ENCODE measurements around the gene ADGRA3. TPM values are rescaled to one million over a fixed set of nuclear protein-coding genes. Genes with fewer than 3 reads are reported as not detected.

The ADGRA3 gene
- total RNA-seq, 4 donors from 2014 or later, result 99.1 to 117 (median 109) TPM

DNA sequence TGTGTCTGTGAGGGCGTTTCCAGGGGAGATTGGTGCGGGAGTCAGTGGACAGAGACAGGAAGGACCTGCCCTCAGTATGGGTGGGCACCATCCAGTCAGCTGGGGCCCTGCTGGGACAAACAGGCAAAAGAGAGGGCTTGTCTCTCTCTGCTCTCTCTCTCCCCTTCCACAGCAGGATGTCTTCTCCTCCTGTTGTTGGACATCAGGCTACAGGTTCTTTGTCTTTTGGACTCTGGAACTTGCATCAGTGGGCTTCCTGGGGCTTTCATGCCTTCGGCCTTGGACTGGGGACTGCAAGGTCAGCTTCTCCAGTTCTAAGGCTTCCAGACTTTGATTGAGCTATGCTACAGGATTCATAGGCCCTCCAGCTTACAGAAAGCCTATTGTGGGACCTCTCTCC lies 59.6 kb downstream of the ADGRA3 start:
- peaks cover 3 to 11% of the 10 kb centered on the region in 2 donors for H3K4me1 ChIP-seq
- no peaks in the 10 kb centered on the region for H3K27me3 ChIP-seq
- intact Hi-C loops (cut with DNase I), result no loop called here
- no peaks in the 10 kb centered on the region for H3K36me3 ChIP-seq
- DNase-seq, result no peak
- no peak for TF ChIP-seq POLR2A (IDR thresholded peaks at IDR 0.05)
- TF ChIP-seq, protein P1, sequence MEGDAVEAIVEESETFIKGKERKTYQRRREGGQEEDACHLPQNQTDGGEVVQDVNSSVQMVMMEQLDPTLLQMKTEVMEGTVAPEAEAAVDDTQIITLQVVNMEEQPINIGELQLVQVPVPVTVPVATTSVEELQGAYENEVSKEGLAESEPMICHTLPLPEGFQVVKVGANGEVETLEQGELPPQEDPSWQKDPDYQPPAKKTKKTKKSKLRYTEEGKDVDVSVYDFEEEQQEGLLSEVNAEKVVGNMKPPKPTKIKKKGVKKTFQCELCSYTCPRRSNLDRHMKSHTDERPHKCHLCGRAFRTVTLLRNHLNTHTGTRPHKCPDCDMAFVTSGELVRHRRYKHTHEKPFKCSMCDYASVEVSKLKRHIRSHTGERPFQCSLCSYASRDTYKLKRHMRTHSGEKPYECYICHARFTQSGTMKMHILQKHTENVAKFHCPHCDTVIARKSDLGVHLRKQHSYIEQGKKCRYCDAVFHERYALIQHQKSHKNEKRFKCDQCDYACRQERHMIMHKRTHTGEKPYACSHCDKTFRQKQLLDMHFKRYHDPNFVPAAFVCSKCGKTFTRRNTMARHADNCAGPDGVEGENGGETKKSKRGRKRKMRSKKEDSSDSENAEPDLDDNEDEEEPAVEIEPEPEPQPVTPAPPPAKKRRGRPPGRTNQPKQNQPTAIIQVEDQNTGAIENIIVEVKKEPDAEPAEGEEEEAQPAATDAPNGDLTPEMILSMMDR (IDR thresholded peaks at IDR 0.05), result no peak
- no peak overlapping the region for H3K27ac ChIP-seq
- WGBS, 2 donors, result 88 to 90% methylated on average over 3 of the region's 3 CpGs
- no peaks in the 10 kb centered on the region for H3K9me3 ChIP-seq
- no peak overlapping the region for H3K4me3 ChIP-seq (replicated peaks in 1 of 3)

DNA sequence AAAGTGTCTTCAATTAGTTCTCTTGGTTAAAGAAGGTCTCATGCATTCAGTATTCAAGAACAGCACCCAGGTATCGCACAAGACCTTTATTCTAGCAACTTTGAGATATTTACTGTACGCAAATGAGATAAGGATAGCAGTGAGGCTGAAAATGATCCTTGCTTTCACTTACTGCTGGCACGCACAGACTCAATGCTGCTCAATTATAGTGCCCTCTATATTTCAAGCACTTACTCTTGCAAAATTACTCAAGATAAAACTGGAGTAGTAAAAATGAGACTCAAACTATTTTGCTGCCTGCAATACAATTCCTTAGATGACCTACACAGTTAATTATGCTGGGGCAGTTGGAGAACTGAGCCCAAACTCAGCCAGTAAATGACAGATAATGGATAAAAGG lies 60.9 kb downstream of the ADGRA3 start:
- no peak for TF ChIP-seq POLR2A (IDR thresholded peaks at IDR 0.05)
- TF ChIP-seq, protein P1 (IDR thresholded peaks at IDR 0.05), result no peak
- DNase-seq, result no peak
- Histone ChIP-seq H3K4me3 (replicated peaks in 1 of 3) (no peak overlapping the region), H3K9me3 (no peaks in the 10 kb centered on the region), H3K36me3 (no peaks in the 10 kb centered on the region), H3K27me3 (no peaks in the 10 kb centered on the region), H3K4me1 (peaks cover 3 to 11% of the 10 kb centered on the region in 2 donors), H3K27ac (no peak overlapping the region)
- 78 to 84% methylated on average over 3 of the region's 3 CpGs for WGBS, 2 donors
- intact Hi-C loops (cut with DNase I), result no loop called here

GRCh38 chr4:22454216-22454838 lies 61.5 kb downstream of the ADGRA3 start:
- intact Hi-C loops (cut with DNase I), result no loop called here
- Histone ChIP-seq H3K27me3 (no peaks in the 10 kb centered on the region), H3K4me1 (peaks cover 3 to 11% of the 10 kb centered on the region in 2 donors), H3K4me3 (replicated peaks in 1 of 3) (no peak overlapping the region), H3K36me3 (no peaks in the 10 kb centered on the region), H3K9me3 (no peaks in the 10 kb centered on the region), H3K27ac (no peak overlapping the region)
- TF ChIP-seq, protein P1 (IDR thresholded peaks at IDR 0.05), result no peak
- no peak for TF ChIP-seq POLR2A (IDR thresholded peaks at IDR 0.05)
- 89 to 93% methylated on average over 3 of the region's 3 CpGs for WGBS, 2 donors
- DNase-seq, result no peak

GRCh38 chr4:22444813-22445212 lies 71.1 kb downstream of the ADGRA3 start:
- Histone ChIP-seq H3K4me3 (replicated peaks in 1 of 3) (no peak overlapping the region), H3K27me3 (no peaks in the 10 kb centered on the region), H3K36me3 (peaks cover 6 to 8% of the 10 kb centered on the region in 2 donors), H3K9me3 (no peaks in the 10 kb centered on the region), H3K27ac (no peak overlapping the region), H3K4me1 (no peaks in the 10 kb centered on the region)
- WGBS, 2 donors, result 93 to 97% methylated on average over 6 of the region's 6 CpGs
- intact Hi-C loops (cut with DNase I), result no loop called here
- TF ChIP-seq, protein P1 (IDR thresholded peaks at IDR 0.05), result no peak
- TF ChIP-seq POLR2A (IDR thresholded peaks at IDR 0.05), result no peak
- no peak for DNase-seq

DNA sequence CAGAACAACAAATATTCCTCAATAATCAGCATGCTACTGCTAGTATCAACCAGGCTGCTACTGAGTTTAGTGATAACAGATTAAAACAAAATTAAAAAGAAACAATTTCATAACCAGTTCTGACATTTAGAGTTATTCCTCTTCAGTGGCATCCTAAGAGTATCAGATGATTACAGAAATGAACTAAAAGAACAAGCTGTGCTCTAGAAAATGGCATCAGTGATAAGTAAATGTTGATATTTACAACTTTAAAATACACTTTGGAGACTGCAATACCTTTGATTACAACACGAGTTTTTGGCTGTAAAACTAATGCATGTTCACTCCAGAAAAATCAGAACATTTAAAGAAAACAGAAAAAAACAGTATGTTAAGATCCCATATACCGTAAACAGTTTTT lies 72.9 kb downstream of the ADGRA3 start:
- no peaks in the 10 kb centered on the region for H3K27me3 ChIP-seq
- H3K36me3 ChIP-seq, result peaks cover under 1 to 8% of the 10 kb centered on the region in 2 donors
- WGBS, 2 donors, result 90 to 93% methylated on average over 2 of the region's 2 CpGs
- intact Hi-C loops (cut with DNase I), result no loop called here
- no peak for DNase-seq
- H3K4me3 ChIP-seq (replicated peaks in 1 of 3), result no peak overlapping the region
- TF ChIP-seq, protein P1 (IDR thresholded peaks at IDR 0.05), result no peak
- TF ChIP-seq POLR2A (IDR thresholded peaks at IDR 0.05), result no peak
- H3K4me1 ChIP-seq, result peaks cover 0 to 3% of the 10 kb centered on the region in 2 donors
- no peaks in the 10 kb centered on the region for H3K9me3 ChIP-seq
- no peak overlapping the region for H3K27ac ChIP-seq

Measured in thyroid gland (tissue), 4 donors.